ENCODE results near the gene POLR3B.

DNA sequence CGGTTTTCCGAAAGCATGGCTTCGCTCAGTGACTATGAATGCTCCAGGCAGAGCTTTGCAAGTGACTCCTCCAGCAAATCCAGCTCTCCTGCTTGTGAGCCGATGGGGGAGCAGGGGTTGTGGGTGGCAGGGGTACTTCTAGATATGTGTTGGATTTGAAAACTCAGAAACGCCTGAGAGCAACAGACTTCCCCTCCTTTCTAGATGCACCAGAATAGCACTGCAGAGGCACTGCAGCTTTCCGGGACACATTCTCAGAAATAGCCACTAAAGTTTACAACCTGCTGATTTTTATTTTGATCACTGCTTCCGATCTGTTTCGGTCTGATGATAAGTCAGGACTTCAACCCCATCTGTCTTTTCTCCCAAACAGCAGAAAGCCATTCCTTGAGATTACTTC is 46.4 kb upstream of the POLR3B start:
- TF ChIP-seq, protein P1, sequence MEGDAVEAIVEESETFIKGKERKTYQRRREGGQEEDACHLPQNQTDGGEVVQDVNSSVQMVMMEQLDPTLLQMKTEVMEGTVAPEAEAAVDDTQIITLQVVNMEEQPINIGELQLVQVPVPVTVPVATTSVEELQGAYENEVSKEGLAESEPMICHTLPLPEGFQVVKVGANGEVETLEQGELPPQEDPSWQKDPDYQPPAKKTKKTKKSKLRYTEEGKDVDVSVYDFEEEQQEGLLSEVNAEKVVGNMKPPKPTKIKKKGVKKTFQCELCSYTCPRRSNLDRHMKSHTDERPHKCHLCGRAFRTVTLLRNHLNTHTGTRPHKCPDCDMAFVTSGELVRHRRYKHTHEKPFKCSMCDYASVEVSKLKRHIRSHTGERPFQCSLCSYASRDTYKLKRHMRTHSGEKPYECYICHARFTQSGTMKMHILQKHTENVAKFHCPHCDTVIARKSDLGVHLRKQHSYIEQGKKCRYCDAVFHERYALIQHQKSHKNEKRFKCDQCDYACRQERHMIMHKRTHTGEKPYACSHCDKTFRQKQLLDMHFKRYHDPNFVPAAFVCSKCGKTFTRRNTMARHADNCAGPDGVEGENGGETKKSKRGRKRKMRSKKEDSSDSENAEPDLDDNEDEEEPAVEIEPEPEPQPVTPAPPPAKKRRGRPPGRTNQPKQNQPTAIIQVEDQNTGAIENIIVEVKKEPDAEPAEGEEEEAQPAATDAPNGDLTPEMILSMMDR (IDR thresholded peaks at IDR 0.05): no peak
- TF ChIP-seq POLR2A (IDR thresholded peaks at IDR 0.05): no peak
